Measurements from ENCODE around the gene CWH43. TPM values are rescaled to one million over a fixed set of nuclear protein-coding genes. Genes with fewer than 3 reads are reported as not detected.
"Not testable (repeated sequence)": the region's sequence is repeated elsewhere in the genome, so short reads cannot be mapped to it uniquely, and the experiment has no call there.

Gene CWH43
- total RNA-seq, 2 experiments from 2014 or later = not detected

DNA sequence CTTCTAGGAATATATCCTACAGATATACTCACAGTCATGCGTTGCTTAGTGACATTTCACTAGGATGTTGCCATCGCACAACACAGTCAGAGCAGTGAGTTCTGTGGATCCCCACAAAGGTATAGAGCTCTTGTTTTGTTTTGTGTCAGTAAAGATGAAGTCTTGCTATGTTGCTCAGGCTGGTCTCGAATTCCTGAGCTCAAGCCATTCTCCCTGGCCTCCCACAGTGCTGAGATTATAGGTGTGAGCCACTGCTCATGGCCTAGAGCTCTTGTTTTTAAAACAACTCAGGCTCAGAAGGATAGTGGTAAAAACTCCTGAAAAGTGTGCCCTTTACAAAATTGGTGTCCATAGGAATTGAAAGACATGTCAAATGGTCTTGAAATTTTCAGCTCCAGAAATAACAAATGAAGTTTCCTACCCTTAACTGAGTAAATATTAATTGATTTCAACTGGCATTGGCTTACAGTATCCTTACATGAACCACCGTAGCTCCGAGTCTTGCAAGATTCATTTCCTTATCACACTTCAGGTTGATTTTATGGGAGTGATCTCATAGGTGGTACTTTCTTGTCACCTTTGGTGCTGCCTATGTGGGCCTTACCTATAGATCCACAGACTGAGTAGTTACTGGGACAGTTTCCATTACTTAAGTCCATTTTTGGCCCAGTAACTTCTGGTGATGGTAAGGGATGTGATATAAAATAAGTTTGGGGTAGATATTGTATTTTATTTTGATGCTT is 3.6 kb downstream of the CWH43 start:
- no peak for ATAC-seq (ENCODE audit: low read depth)
- Mint-ChIP-seq H3K9me3 (peaks cover 2% of the 10 kb centered on the region), H3K27me3 (peaks cover 47% of the 10 kb centered on the region), H3K36me3 (no peaks in the 10 kb centered on the region), H3K4me3 (no peak overlapping the region), H3K4me1 (no peaks in the 10 kb centered on the region), H3K27ac (no peak overlapping the region)
- DNase-seq = no peak
- POLR2A ChIA-PET = no interaction called here

DNA sequence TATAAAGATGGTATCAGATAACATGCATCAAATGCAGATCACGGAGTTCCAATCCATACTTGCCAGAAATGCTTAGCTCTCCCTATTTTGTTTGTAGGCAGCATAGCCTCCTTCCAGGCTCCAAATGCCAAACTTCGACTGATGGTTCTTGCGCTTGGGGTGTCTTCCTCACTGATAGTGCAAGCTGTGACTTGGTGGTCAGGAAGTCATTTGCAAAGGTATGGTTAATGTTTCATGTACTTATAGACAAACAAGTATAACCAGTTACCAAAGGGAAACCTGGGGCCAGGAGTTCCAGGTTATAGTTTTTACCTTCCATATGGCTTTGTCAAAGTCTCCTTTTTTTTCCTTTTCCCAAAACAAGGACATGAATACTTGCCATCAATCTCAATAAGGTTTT is 5.3 kb downstream of the CWH43 start:
- no peaks in the 10 kb centered on the region for H3K9me3 Mint-ChIP-seq
- DNase-seq (no peak), ATAC-seq (ENCODE audit: low read depth) (no peak)
- no peaks in the 10 kb centered on the region for H3K36me3 Mint-ChIP-seq
- no peaks in the 10 kb centered on the region for H3K4me1 Mint-ChIP-seq
- peaks cover 37% of the 10 kb centered on the region for H3K27me3 Mint-ChIP-seq
- H3K4me3 Mint-ChIP-seq = no peak overlapping the region
- no peak overlapping the region for H3K27ac Mint-ChIP-seq
- POLR2A ChIA-PET = no interaction called here

DNA sequence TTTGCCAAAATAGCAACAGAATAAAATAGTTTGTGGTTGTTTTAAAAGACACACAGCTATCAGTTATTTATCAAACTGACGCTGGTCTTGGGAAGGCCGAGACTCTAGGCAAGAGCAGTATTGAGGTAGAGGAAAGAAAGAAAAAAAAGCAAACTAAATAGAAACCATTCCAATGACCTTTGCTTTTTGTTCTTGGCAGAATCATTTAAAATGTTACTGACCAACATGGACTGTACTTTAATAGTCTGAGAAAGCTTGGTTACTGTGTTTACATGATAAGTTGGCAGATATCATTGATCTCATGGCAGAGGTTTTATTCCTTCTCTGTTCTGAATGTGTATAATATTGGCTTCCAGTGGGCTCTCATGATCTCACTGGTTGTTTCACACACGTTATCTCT is 11.9 kb downstream of the CWH43 start:
- no peaks in the 10 kb centered on the region for H3K36me3 Mint-ChIP-seq
- H3K4me1 Mint-ChIP-seq = no peaks in the 10 kb centered on the region
- POLR2A ChIA-PET = no interaction called here
- no peaks in the 10 kb centered on the region for H3K9me3 Mint-ChIP-seq
- DNase-seq = no peak
- H3K27ac Mint-ChIP-seq = no peak overlapping the region
- H3K4me3 Mint-ChIP-seq = no peak overlapping the region
- no peak for ATAC-seq (ENCODE audit: low read depth)
- peaks cover 9% of the 10 kb centered on the region for H3K27me3 Mint-ChIP-seq

DNA sequence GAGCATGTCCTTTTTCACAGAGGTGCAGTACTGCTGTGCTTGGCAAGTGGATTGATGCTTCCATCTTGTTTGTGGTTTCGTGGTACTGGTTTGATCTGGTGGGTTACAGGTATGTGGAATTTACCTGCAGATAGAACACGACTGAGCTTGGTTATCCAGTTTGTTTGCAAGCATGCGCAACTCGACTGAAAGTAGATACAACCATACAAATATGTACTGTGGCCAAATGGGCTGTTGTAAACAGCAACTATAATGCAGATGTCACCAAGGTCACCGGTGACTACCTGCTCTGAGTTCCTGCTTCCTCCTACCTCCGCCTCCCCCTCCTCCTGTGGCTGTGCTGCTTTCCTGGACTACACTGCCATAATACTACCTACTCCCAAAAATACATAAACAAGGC is 12.4 kb downstream of the CWH43 start:
- no peak overlapping the region for H3K27ac Mint-ChIP-seq
- POLR2A ChIA-PET = no interaction called here
- no peaks in the 10 kb centered on the region for H3K4me1 Mint-ChIP-seq
- no peak overlapping the region for H3K4me3 Mint-ChIP-seq
- H3K9me3 Mint-ChIP-seq = no peaks in the 10 kb centered on the region
- peaks cover 9% of the 10 kb centered on the region for H3K27me3 Mint-ChIP-seq
- DNase-seq = no peak
- no peak for ATAC-seq (ENCODE audit: low read depth)
- no peaks in the 10 kb centered on the region for H3K36me3 Mint-ChIP-seq

DNA sequence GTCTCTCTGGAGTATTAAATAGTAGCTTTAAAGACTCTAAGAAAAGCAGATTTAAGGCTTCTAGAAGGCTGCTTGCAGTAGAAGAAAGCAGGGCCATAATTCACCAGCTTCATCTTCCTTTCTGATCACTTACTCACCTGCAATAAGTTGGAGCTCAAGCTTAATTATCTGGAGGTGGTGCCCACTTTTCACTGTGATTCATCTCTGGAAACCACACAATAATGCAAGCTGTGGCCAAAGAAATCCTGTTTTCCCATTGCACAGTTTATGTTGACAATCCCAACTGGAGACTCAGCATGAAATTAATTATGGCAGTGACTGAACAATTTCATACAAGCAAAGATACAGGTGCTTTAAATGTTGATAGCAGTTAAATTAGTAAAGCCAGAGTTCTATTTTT is 14.7 kb downstream of the CWH43 start:
- Mint-ChIP-seq H3K4me3 (no peak overlapping the region), H3K27ac (no peak overlapping the region), H3K36me3 (no peaks in the 10 kb centered on the region), H3K9me3 (no peaks in the 10 kb centered on the region), H3K27me3 (peaks cover 14% of the 10 kb centered on the region), H3K4me1 (no peaks in the 10 kb centered on the region)
- DNase-seq (no peak), ATAC-seq (ENCODE audit: low read depth) (no peak)
- POLR2A ChIA-PET = no interaction called here

DNA sequence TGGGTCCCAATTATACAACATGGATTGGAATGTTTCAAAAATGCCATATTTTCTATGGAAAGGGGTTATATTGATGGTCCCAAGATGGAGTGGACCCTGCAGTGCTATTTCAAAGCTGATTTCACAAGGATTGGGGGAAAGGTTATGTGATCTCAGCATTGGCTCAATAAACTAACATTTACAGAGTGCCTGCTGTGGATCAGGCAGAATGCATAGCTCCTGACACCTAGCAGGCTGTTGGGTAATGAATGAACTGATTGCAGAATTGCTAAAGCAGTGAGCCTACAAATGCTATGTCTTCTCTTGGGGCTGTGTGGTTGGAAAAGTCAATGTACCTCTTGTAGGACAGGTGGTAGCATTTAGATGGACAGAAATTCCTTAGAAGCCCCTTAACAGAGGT is 16.9 kb downstream of the CWH43 start:
- no peaks in the 10 kb centered on the region for H3K36me3 Mint-ChIP-seq
- H3K27ac Mint-ChIP-seq = no peak overlapping the region
- H3K27me3 Mint-ChIP-seq = peaks cover 15% of the 10 kb centered on the region
- H3K9me3 Mint-ChIP-seq = no peaks in the 10 kb centered on the region
- ATAC-seq (ENCODE audit: low read depth) (no peak), DNase-seq (no peak)
- no peaks in the 10 kb centered on the region for H3K4me1 Mint-ChIP-seq
- H3K4me3 Mint-ChIP-seq = no peak overlapping the region
- POLR2A ChIA-PET = no interaction called here

DNA sequence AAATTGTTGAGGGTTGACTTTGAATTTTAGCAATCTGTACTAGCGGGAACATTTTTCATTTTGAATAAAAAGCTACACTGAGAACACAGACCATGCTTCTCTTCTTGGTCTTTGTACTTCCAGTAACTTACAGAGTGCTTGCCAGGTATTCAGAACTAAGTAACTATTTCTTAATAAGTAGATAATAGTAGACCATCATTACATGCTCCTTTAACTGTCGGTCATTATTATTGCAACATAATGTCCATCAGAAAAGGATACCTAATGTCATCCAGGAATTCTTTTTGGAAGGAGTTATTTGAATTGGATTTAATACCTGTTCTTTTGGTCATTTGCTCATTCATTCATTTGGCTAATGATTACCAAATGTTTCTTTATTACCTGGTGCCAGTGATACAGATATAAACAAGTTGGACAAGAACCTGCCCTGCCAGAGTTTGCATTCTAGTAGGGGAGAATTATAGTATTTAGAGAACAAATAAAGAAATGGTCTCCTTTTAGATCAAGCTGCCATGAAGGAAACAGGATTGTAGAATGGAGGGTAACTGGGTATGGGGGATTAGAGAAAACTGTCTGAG is 32.7 kb downstream of the CWH43 start:
- POLR2A ChIA-PET = no interaction called here
- Mint-ChIP-seq H3K4me1 (no peaks in the 10 kb centered on the region), H3K36me3 (no peaks in the 10 kb centered on the region)

DNA sequence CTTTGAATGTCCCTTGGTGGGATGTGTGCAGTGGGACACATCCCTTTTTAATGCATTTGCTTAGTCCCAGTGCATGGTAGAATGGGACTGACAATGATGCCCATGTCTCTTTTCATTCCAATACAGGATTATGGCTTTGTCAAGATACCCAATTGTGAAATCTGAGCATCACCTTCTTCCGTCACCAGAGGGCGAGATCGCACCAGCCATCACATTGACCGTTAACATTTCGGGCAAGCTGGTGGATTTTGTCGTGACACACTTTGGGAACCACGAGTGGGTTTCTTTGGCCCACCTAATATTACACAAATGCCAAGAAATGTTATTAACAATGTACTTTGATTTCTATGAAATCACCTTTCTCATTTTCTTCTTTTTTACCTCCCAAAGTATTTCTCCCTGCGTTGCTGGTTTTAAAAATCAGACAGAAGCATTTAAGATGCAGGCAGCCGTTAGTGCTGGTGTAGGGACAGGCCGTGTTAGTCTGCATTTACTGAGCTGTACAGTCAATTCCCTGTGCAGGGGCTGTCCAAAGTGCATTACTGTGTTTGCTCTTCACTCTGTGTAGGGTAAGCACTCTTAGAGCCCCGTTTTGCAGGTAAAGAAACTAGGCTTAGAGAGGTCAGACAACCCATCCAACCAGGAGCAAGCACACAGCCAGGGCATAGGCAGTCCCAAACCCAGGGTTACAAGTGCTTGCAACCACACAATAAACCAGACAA is 46.5 kb downstream of the CWH43 start:
- no peaks in the 10 kb centered on the region for H3K4me1 Mint-ChIP-seq
- H3K36me3 Mint-ChIP-seq = no peaks in the 10 kb centered on the region
- peaks cover 2% of the 10 kb centered on the region for H3K27me3 Mint-ChIP-seq
- no peak overlapping the region for H3K4me3 Mint-ChIP-seq
- no peak overlapping the region for H3K27ac Mint-ChIP-seq
- ATAC-seq (ENCODE audit: low read depth) (no peak), DNase-seq (no peak)
- no peaks in the 10 kb centered on the region for H3K9me3 Mint-ChIP-seq
- POLR2A ChIA-PET = no interaction called here

More for the DNA sequence above, 32.7 kb downstream of the CWH43 start:
- no peaks in the 10 kb centered on the region for H3K9me3 Mint-ChIP-seq
- DNase-seq = no peak
- H3K27me3 Mint-ChIP-seq = peaks cover 4% of the 10 kb centered on the region
- no peak overlapping the region for H3K27ac Mint-ChIP-seq
- H3K4me3 Mint-ChIP-seq = no peak overlapping the region
- ATAC-seq (ENCODE audit: low read depth) = no peak

DNA sequence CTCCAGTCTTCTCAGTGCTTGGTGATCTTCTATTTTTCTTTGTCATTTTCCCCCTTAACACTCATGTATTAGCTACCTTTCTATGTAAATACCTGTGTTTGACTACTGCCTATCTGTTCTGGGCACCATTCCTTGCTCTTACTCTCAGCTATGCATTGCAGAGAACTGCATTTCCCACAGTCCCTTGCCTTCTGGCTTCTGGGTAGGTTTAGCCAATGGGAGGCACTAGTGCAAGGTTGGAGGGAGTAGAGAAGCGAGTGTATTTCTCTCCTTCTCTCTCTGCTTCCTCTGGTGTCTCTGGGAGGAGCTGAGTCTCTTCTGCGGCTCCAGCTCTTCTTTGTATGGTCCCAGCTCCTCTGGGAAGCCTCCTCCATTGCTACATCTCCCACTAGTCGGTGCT is 50.5 kb downstream of the CWH43 start:
- H3K27me3 Mint-ChIP-seq = peaks cover 2% of the 10 kb centered on the region
- H3K4me1 Mint-ChIP-seq = no peaks in the 10 kb centered on the region
- DNase-seq (no peak), ATAC-seq (ENCODE audit: low read depth) (no peak)
- H3K36me3 Mint-ChIP-seq = no peaks in the 10 kb centered on the region
- no peak overlapping the region for H3K4me3 Mint-ChIP-seq
- H3K27ac Mint-ChIP-seq = no peak overlapping the region
- H3K9me3 Mint-ChIP-seq = no peaks in the 10 kb centered on the region
- POLR2A ChIA-PET = no interaction called here

DNA sequence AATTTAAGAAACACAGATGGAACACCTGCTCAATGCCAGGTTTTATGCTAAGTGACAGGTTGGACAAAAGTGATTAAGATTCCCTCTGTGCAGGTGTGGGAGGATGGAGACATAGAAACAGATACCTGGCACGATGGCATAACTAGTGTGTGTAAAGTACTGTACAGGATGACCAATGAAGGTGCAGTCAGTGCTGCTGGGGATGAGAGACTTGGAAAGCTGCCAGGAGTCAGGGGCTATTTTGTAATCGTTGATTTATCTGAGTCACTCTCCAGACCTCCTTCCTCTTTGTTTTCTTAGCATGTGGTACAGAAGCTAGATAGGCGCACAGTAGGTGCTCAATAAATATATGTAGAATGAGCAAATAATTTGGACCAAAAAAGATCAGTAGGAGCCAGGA is 58.2 kb downstream of the CWH43 start:
- no peak overlapping the region for H3K27ac Mint-ChIP-seq
- DNase-seq (no peak), ATAC-seq (ENCODE audit: low read depth) (no peak)
- H3K27me3 Mint-ChIP-seq = peaks cover 6% of the 10 kb centered on the region
- no peaks in the 10 kb centered on the region for H3K36me3 Mint-ChIP-seq
- POLR2A ChIA-PET = no interaction called here
- no peak overlapping the region for H3K4me3 Mint-ChIP-seq
- H3K4me1 Mint-ChIP-seq = no peaks in the 10 kb centered on the region
- H3K9me3 Mint-ChIP-seq = no peaks in the 10 kb centered on the region

DNA sequence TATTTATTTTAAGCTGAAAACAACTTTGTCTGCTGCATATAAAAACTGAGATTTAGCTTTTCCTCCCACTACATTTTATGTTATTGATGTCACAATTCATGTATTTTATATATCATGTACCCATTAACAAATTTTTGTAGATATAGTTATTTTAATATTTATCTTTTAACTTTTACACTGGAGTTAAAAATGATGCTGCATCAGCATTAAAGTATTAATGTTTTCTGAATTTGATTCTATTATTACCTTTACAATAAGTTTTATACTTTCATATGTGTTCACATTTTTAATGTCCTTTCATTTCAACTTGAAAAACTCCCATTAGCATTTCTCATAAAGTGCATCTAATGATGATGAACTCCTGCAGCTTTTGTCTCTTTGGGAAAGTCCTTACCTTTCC is 72.2 kb downstream of the CWH43 start:
- H3K27me3 Mint-ChIP-seq = no peaks in the 10 kb centered on the region
- no peaks in the 10 kb centered on the region for H3K36me3 Mint-ChIP-seq
- peaks cover 4% of the 10 kb centered on the region for H3K9me3 Mint-ChIP-seq
- ATAC-seq (ENCODE audit: low read depth) = no peak
- POLR2A ChIA-PET = no interaction called here
- H3K27ac Mint-ChIP-seq = no peak overlapping the region
- DNase-seq = no peak
- H3K4me1 Mint-ChIP-seq = no peaks in the 10 kb centered on the region
- no peak overlapping the region for H3K4me3 Mint-ChIP-seq

DNA sequence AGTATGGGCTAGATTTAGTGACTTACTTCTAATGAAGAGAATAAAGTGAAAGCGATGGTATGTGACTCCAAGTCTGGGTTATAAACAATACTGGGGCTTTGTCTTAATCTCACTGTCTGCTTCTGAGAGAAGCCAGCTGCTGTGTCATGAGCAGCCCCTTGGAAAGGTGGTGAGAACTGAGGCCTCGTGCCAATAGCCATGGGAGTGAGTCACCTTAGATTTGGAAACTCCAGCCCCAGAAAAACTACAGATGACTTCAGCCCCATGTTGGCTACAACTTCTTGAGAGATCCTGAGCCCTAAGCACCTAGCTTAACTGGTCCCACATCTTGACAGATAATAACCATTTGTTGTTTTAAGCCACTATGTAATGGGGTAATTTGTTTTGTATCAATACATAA is 77.6 kb downstream of the CWH43 start:
- H3K9me3 Mint-ChIP-seq = peaks cover 1% of the 10 kb centered on the region
- no peaks in the 10 kb centered on the region for H3K36me3 Mint-ChIP-seq
- ATAC-seq (ENCODE audit: low read depth) (no peak), DNase-seq (no peak)
- no peak overlapping the region for H3K27ac Mint-ChIP-seq
- no peaks in the 10 kb centered on the region for H3K4me1 Mint-ChIP-seq
- POLR2A ChIA-PET = no interaction called here
- no peaks in the 10 kb centered on the region for H3K27me3 Mint-ChIP-seq
- H3K4me3 Mint-ChIP-seq = no peak overlapping the region

DNA sequence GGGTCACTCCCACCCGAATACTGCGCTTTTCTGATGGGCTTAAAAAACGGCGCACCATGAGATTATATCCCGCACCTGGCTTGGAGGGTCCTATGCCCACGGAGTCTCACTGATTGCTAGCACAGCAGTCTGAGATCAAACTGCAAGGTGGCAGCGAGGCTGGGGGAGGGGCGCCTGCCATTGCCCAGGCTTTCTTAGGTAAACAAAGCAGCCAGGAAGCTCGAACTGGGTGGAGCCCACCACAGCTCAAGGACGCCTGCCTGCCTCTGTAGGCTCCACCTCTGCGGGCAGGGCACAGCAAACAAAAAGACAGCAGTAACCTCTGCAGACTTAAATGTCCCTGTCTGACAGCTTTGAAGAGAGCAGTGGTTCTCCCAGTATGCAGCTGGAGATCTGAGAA is 86.1 kb downstream of the CWH43 start:
- H3K27ac Mint-ChIP-seq; DNase-seq; ATAC-seq (ENCODE audit: low read depth); H3K36me3 Mint-ChIP-seq; POLR2A ChIA-PET; H3K9me3 Mint-ChIP-seq; H3K4me1 Mint-ChIP-seq; H3K27me3 Mint-ChIP-seq; H3K4me3 Mint-ChIP-seq: not testable (repeated sequence)

DNA sequence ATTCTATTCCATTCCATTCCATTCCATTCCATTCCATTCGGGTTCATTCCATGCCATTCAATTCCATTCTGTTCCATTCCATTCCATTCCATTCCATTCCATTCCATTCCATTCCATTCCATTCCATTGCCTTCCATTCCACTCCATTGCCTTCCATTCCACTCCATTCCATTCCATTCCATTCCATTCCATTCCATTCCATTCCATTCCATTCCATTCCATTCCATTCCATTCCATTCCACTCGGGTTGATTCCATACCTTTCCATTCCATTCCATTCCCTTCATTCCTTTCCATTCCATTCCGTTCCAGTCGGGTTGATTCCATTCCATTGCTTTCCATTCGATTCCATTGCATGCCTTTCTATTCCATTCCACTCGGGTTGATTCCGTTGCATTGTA is 105.8 kb downstream of the CWH43 start:
- ATAC-seq (ENCODE audit: low read depth); DNase-seq; H3K27ac Mint-ChIP-seq; POLR2A ChIA-PET; H3K4me1 Mint-ChIP-seq; H3K27me3 Mint-ChIP-seq; H3K4me3 Mint-ChIP-seq: not testable (repeated sequence)
- Mint-ChIP-seq H3K9me3 (peaks cover 30% of the 10 kb centered on the region), H3K36me3 (peaks cover 28% of the 10 kb centered on the region)

Data from activated naive CD8-positive, alpha-beta T cell treated with anti-CD3 and anti-CD28 coated beads, Interleukin-2, amount 10 ng/mL, durations not matched to agents 7 days and 5 days (primary cell).